A549 (cell line): ENCODE measurements around the gene JMJD6. TPM values are rescaled to one million over a fixed set of nuclear protein-coding genes. Genes with fewer than 3 reads are reported as not detected.

ENCODE experiments used
- BHLHE40 ChIP-seq: IDR thresholded peaks from 2 replicates; pipeline ENCODE4 v1.6.1; 2012; ENCODE audit warnings: low read depth, low read length, inconsistent platforms
- CBX2 ChIP-seq: fragments of 200-600 bp; sonication (generic); IDR thresholded peaks from 2 replicates; pipeline ENCODE4 v1.6.1; 2016; ENCODE audit warnings: low read depth, mild to moderate bottlenecking, borderline replicate concordance
- CBX8 ChIP-seq: fragments of 200-600 bp; sonication (generic); IDR thresholded peaks from 2 replicates; pipeline ENCODE4 v1.6.1; 2016
- CEBPB ChIP-seq, 2 experiments: fragments of >200 bp in 1 of 2; sonication (Bioruptor Twin) in 1 of 2; formaldehyde crosslinking in 1 of 2; IDR thresholded peaks; 2 replicates each; pipeline ENCODE4 v1.6.1; 2012 to 2016
- CHD2 ChIP-seq: fragments of 150-350 bp; IDR thresholded peaks from 2 replicates; pipeline ENCODE4 v1.6.1; 2014; ENCODE audit warnings: low read length; ENCODE audit not compliant: partially characterized antibody
- CHD4 ChIP-seq: fragments of 200-600 bp; sonication (generic); IDR thresholded peaks from 2 replicates; pipeline ENCODE4 v1.6.1; 2016; ENCODE audit warnings: antibody characterized with exemption, mild to moderate bottlenecking, borderline replicate concordance
- EHF ChIP-seq: fragments of 250-450 bp; sonication (Bioruptor Pico); IDR thresholded peaks from 2 replicates; pipeline ENCODE4 v1.5.0; 2020; ENCODE audit warnings: mild to moderate bottlenecking
- ELK1 ChIP-seq: fragments of 150-350 bp; IDR thresholded peaks from 2 replicates; pipeline ENCODE4 v1.6.1; 2014; ENCODE audit warnings: low read depth, mild to moderate bottlenecking, low read length
- EP300 ChIP-seq, 2 experiments: fragments of >200 bp; sonication (Bioruptor Twin); formaldehyde crosslinking; IDR thresholded peaks; 2 replicates in 1 of 2; 3 replicates in 1 of 2; pipeline ENCODE4 v1.6.1; 2016 to 2017
- ESRRA ChIP-seq: fragments of 150-350 bp; IDR thresholded peaks from 2 replicates; pipeline ENCODE4 v1.6.1; 2014; ENCODE audit warnings: mild to moderate bottlenecking, low read length, borderline replicate concordance
- FOSL2 ChIP-seq, 2 experiments: fragments of 450-650 bp in 1 of 2; fragments of >200 bp in 1 of 2; sonication (Bioruptor Twin) in 1 of 2; formaldehyde crosslinking; IDR thresholded peaks; 2 replicates each; pipeline versions ENCODE4 v1.5.0 to v1.6.1; 2016 to 2020; ENCODE audit warnings: mild to moderate bottlenecking in 1 of 2, moderate library complexity in 1 of 2
- FOXS1 ChIP-seq: fragments of 250-450 bp; sonication (Bioruptor Pico); IDR thresholded peaks from 2 replicates; pipeline ENCODE4 v1.5.0; 2020; ENCODE audit warnings: mild to moderate bottlenecking, moderate library complexity
- GATA3 ChIP-seq: IDR thresholded peaks from 2 replicates; pipeline ENCODE4 v1.6.1; 2012; ENCODE audit warnings: borderline replicate concordance
- HDAC2 ChIP-seq: fragments of 200-600 bp; sonication (generic); IDR thresholded peaks from 2 replicates; pipeline ENCODE4 v1.6.1; 2016
- HES2 ChIP-seq: fragments of >200 bp; sonication (Bioruptor Twin); formaldehyde crosslinking; IDR thresholded peaks from 2 replicates; pipeline ENCODE4 v1.6.1; 2016
- HEYL ChIP-seq: fragments of 250-450 bp; sonication (Bioruptor Pico); IDR thresholded peaks from 2 replicates; pipeline ENCODE4 v1.8.0; 2021; ENCODE audit warnings: mild to moderate bottlenecking, moderate library complexity
- HMGXB4 ChIP-seq: fragments of 250-450 bp; sonication (Bioruptor Pico); IDR thresholded peaks from 2 replicates; pipeline ENCODE4 v1.5.0; 2021; ENCODE audit warnings: mild to moderate bottlenecking, moderate library complexity, borderline replicate concordance
- HOXA7 ChIP-seq: fragments of 250-450 bp; sonication (Bioruptor Pico); IDR thresholded peaks from 2 replicates; pipeline ENCODE4 v1.5.0; 2020; ENCODE audit warnings: mild to moderate bottlenecking, moderate library complexity
- HOXB13 ChIP-seq: fragments of 250-450 bp; sonication (Bioruptor Pico); IDR thresholded peaks from 2 replicates; pipeline ENCODE4 v1.5.0; 2020; ENCODE audit warnings: low read depth, mild to moderate bottlenecking, moderate library complexity
- HOXB5 ChIP-seq: fragments of 250-450 bp; sonication (Bioruptor Pico); IDR thresholded peaks from 2 replicates; pipeline ENCODE4 v1.5.0; 2020; ENCODE audit warnings: mild to moderate bottlenecking, moderate library complexity
- JUNB ChIP-seq: fragments of >200 bp; sonication (Bioruptor Twin); formaldehyde crosslinking; IDR thresholded peaks from 2 replicates; pipeline ENCODE4 v1.6.1; 2016
- KDM1A ChIP-seq: fragments of 200-600 bp; sonication (generic); IDR thresholded peaks from 2 replicates; pipeline ENCODE4 v1.6.1; 2016; ENCODE audit warnings: low read depth, mild to moderate bottlenecking
- KDM5A ChIP-seq: fragments of 200-600 bp; sonication (generic); IDR thresholded peaks from 2 replicates; pipeline ENCODE4 v1.6.1; 2016; ENCODE audit warnings: antibody characterized with exemption, mild to moderate bottlenecking
- MAFK ChIP-seq: fragments of 450-650 bp; IDR thresholded peaks from 2 replicates; pipeline ENCODE4 v1.6.1; 2014; ENCODE audit not compliant: partially characterized antibody
- MYC ChIP-seq: IDR thresholded peaks from 2 replicates; pipeline ENCODE4 v1.6.1; 2012; ENCODE audit warnings: mild to moderate bottlenecking, inconsistent platforms, low read length, improper control_type of control experiment, borderline replicate concordance
- NFE2L2 ChIP-seq: fragments of 150-350 bp; conservative IDR thresholded peaks from 2 replicates; pipeline ENCODE4 v1.6.1; 2014; ENCODE audit warnings: low read length
- RARB ChIP-seq: fragments of 250-450 bp; sonication (Bioruptor Pico); IDR thresholded peaks from 2 replicates; pipeline ENCODE4 v1.8.0; 2021; ENCODE audit warnings: mild to moderate bottlenecking, moderate library complexity
- RCOR1 ChIP-seq: fragments of 150-350 bp; IDR thresholded peaks from 2 replicates; pipeline ENCODE4 v1.6.1; 2014; ENCODE audit warnings: antibody characterized with exemption, low read length, low read depth
- RFX5 ChIP-seq: fragments of 450-650 bp; IDR thresholded peaks from 2 replicates; pipeline ENCODE4 v1.7.1; 2014; ENCODE audit warnings: antibody characterized with exemption, mild to moderate bottlenecking, moderate library complexity
- RNF2 ChIP-seq: fragments of 200-600 bp; sonication (generic); IDR thresholded peaks from 2 replicates; pipeline ENCODE4 v1.6.1; 2016; ENCODE audit warnings: low read depth, mild to moderate bottlenecking, antibody characterized with exemption, moderate library complexity, borderline replicate concordance
- SMC3 ChIP-seq: fragments of >200 bp; sonication (Bioruptor Twin); formaldehyde crosslinking; IDR thresholded peaks from 3 replicates; pipeline ENCODE4 v1.6.1; 2018; ENCODE audit warnings: inconsistent platforms
- TFCP2L1 ChIP-seq: fragments of 250-450 bp; sonication (Bioruptor Pico); IDR thresholded peaks from 2 replicates; pipeline ENCODE4 v1.5.0; 2021; ENCODE audit warnings: mild to moderate bottlenecking
- TP53 ChIP-seq: fragments of 250-450 bp; sonication (Bioruptor Pico); IDR thresholded peaks from 2 replicates; pipeline ENCODE4 v1.5.0; 2021; ENCODE audit warnings: mild to moderate bottlenecking, moderate library complexity
- ZC3H11A ChIP-seq: fragments of 450-650 bp; IDR thresholded peaks from 2 replicates; pipeline ENCODE4 v1.6.1; 2014; ENCODE audit warnings: antibody characterized with exemption, mild to moderate bottlenecking
- ZFP36 ChIP-seq: fragments of 450-650 bp; IDR thresholded peaks from 2 replicates; pipeline ENCODE4 v1.6.1; 2014; ENCODE audit warnings: borderline replicate concordance; ENCODE audit not compliant: partially characterized antibody
- ZNF302 ChIP-seq: fragments of 250-450 bp; sonication (Bioruptor Pico); IDR thresholded peaks from 2 replicates; pipeline ENCODE4 v1.9.0; 2021; ENCODE audit warnings: inconsistent platforms, mild to moderate bottlenecking, moderate library complexity
- ZSCAN20 ChIP-seq: fragments of 250-450 bp; sonication (Bioruptor Pico); IDR thresholded peaks from 2 replicates; pipeline ENCODE4 v1.8.0; 2022; ENCODE audit warnings: mild to moderate bottlenecking, moderate library complexity
- polyA plus RNA-seq, 4 experiments: library from polyadenylated mRNA; depleted of rRNA in 3 of 4; stranded (reverse); fragments of >200 nt; fragmentation: RNase III in 1 of 4; extraction: RNeasy Plus Mini Kit Qiagen cat#74134 plus additional on column Dnase treatment in 1 of 4; gene quantifications; 2 replicates in 3 of 4; 3 replicates in 1 of 4; pipeline ENCODE4 v1.2.3, GENCODE V29; 2011 to 2017
- TF ChIP-seq, protein P1 (sequence below): IDR thresholded peaks from 2 replicates; pipeline ENCODE4 v1.6.1; 2012; ENCODE audit warnings: low read depth, borderline replicate concordance
- TF ChIP-seq, protein P2 (sequence below): IDR thresholded peaks from 2 replicates; pipeline ENCODE4 v1.6.1; 2012
- TF ChIP-seq, protein P3 (sequence below): fragments of 250-450 bp; sonication (Bioruptor Pico); IDR thresholded peaks from 2 replicates; pipeline ENCODE4 v1.5.0; 2020; ENCODE audit warnings: low read depth, mild to moderate bottlenecking, moderate library complexity

JMJD6 gene
- polyA plus RNA-seq, 2 of the 4 experiments (the other 2 are of a cell fraction): 17.5 to 53.3 TPM

DNA sequence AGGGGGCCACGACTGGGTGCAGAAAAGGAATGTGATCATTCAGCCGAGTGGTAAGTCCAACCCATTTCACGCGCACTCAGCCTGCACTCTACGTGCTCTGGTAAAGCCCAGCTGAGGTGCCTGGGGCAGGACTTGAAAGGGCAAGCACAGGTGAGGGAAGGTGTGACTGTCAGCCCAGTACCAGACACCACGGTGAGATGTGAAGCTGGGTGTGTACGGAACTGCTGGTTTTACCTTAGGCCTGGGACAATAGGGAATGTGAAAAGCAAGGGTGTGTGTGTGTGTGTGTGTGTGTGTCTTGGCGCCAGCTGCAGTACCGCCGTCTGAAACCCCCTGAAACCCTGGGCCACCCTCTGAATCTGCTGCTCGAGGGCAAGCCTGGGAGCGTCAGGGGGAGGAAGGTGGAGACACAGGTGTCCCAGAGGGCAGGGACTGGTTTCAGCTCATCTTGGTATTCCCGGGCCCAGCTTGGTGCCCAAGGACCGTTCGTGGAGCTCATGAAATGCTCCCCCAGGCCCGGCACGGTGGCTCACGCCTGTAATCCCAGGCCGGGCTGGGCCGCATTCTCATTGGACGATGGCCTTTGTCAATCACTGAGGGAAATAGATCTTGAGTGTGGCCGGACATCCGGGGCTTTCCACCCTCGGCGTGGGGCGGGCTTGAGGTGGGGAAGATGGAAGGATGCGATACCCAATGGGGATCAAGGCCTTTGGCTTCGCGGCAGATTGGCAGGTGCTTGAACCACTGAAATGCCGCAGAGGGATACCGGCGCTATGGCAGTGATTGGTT, 55.1 kb downstream of the JMJD6 start (continued):
- no peak for TF ChIP-seq ELK1
- no peak for TF ChIP-seq CHD4
- no peak for TF ChIP-seq RCOR1
- no peak for TF ChIP-seq HEYL (CRISPR knock-in tag)
- TF ChIP-seq ESRRA: no peak
- no peak for TF ChIP-seq RNF2
- TF ChIP-seq, protein P1, sequence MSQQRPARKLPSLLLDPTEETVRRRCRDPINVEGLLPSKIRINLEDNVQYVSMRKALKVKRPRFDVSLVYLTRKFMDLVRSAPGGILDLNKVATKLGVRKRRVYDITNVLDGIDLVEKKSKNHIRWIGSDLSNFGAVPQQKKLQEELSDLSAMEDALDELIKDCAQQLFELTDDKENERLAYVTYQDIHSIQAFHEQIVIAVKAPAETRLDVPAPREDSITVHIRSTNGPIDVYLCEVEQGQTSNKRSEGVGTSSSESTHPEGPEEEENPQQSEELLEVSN: peak; percentile 58; the same call in 1 of the 2 replicates
- no peak for TF ChIP-seq SMC3
- no peak for TF ChIP-seq GATA3
- TF ChIP-seq KDM1A: no peak
- no peak for TF ChIP-seq ZNF302 (CRISPR knock-in tag)
- TF ChIP-seq HDAC2: no peak
- TF ChIP-seq HES2: no peak
- TF ChIP-seq, protein P2, sequence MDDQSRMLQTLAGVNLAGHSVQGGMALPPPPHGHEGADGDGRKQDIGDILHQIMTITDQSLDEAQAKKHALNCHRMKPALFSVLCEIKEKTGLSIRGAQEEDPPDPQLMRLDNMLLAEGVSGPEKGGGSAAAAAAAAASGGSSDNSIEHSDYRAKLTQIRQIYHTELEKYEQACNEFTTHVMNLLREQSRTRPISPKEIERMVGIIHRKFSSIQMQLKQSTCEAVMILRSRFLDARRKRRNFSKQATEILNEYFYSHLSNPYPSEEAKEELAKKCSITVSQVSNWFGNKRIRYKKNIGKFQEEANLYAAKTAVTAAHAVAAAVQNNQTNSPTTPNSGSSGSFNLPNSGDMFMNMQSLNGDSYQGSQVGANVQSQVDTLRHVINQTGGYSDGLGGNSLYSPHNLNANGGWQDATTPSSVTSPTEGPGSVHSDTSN: peak; percentile 100
- TF ChIP-seq ZFP36: no peak
- TF ChIP-seq FOXS1 (CRISPR knock-in tag): no peak
- TF ChIP-seq ZC3H11A: no peak
- TF ChIP-seq JUNB: no peak
- no peak for TF ChIP-seq KDM5A
- peak; percentile 72 for TF ChIP-seq CHD2
- no peak for TF ChIP-seq NFE2L2
- TF ChIP-seq EHF: no peak
- no peak for TF ChIP-seq EP300 (IDR thresholded peaks at IDR 0.05)
- no peak for TF ChIP-seq HOXA7 (CRISPR knock-in tag)
- no peak for TF ChIP-seq TFCP2L1 (CRISPR knock-in tag)
- TF ChIP-seq CBX2: no peak
- no peak for TF ChIP-seq BHLHE40
- no peak for TF ChIP-seq MAFK
- TF ChIP-seq CEBPB (IDR thresholded peaks at IDR 0.05): no peak
- TF ChIP-seq HOXB5 (CRISPR knock-in tag): 0 out of 2 replicates have a peak, but pooled peaks have one; percentile 22
- TF ChIP-seq RFX5: no peak
- TF ChIP-seq FOSL2 (IDR thresholded peaks at IDR 0.05): no peak
- no peak for TF ChIP-seq FOSL2 (CRISPR knock-in tag; IDR thresholded peaks at IDR 0.05)
- no peak for TF ChIP-seq TP53 (CRISPR knock-in tag)
- TF ChIP-seq HMGXB4 (CRISPR knock-in tag): no peak
- TF ChIP-seq RARB: no peak
- TF ChIP-seq HOXB13 (CRISPR knock-in tag): no peak
- peak; percentile 17; the same call in 1 of the 2 replicates for TF ChIP-seq MYC
- no peak for TF ChIP-seq CBX8
- TF ChIP-seq ZSCAN20 (CRISPR knock-in tag): no peak
- TF ChIP-seq, protein P3, sequence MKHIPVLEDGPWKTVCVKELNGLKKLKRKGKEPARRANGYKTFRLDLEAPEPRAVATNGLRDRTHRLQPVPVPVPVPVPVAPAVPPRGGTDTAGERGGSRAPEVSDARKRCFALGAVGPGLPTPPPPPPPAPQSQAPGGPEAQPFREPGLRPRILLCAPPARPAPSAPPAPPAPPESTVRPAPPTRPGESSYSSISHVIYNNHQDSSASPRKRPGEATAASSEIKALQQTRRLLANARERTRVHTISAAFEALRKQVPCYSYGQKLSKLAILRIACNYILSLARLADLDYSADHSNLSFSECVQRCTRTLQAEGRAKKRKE (CRISPR knock-in tag): no peak; the same call in 1 of the 2 replicates
